ENCODE data around the gene PCTP. TPM values are rescaled to one million over a fixed set of nuclear protein-coding genes. Genes with fewer than 3 reads are reported as not detected.

PCTP gene
- total and polyA plus RNA-seq, 2 of the 4 experiments (the other 2 are of a cell fraction) = 11.6 to 12.9 TPM

GRCh38 chr17:55728833-55729232, 22.0 kb upstream of the PCTP start:
- Histone ChIP-seq H3K4me1 (ENCODE audit: control insufficient read depth, insufficient read depth, low read length) (peaks cover 23% of the 10 kb centered on the region), H3K27ac (ENCODE audit: insufficient read depth, low read length) (no peak overlapping the region), H3K4me2 (ENCODE audit: low read depth, low read length) (no peak overlapping the region), H4K5ac (ENCODE audit: low read depth, low read length) (no peak overlapping the region), H3K18ac (ENCODE audit: low read depth, low read length) (0 out of 2 replicates have a peak overlapping the region, but pooled peaks have one; percentile 29), H2BK20ac (ENCODE audit: low read depth, low read length) (no peak overlapping the region), H3K79me1 (ENCODE audit: low read depth in 1 of 2, low read length in 2 of 2) (no peaks in the 10 kb centered on the region), H2AFZ (replicated peaks; ENCODE audit: low read length, poor library complexity) (peak overlapping the region; percentile 12), H3K9ac (ENCODE audit: low read depth, low read length) (no peak overlapping the region), H3K27me3 (ENCODE audit: control insufficient read depth, insufficient read depth, low read length) (peaks cover 1% of the 10 kb centered on the region; the same call in 1 of the 2 replicates), H3K36me3 (ENCODE audit: control insufficient read depth, insufficient read depth, low read length) (no peaks in the 10 kb centered on the region), H2BK5ac (ENCODE audit: low read depth, low read length, poor library complexity, severe bottlenecking) (no peak overlapping the region), H4K91ac (ENCODE audit: insufficient read depth, low read depth, low read length) (no peak overlapping the region), H3K9me1 (ENCODE audit: insufficient read depth, low read length) (peaks cover 7% of the 10 kb centered on the region), H2AK5ac (ENCODE audit: low read depth, low read length) (no peak overlapping the region), H3K9me3 (ENCODE audit: control insufficient read depth, insufficient read depth, low read length) (no peaks in the 10 kb centered on the region), H2AK9ac (replicated peaks; ENCODE audit: low read depth, low read length, poor library complexity) (no peak overlapping the region), H4K8ac (ENCODE audit: low read depth in 2 of 2, low read length in 2 of 2) (no peak overlapping the region), H2BK15ac (ENCODE audit: low read depth, low read length) (no peak overlapping the region), H3K23ac (ENCODE audit: low read depth, low read length) (no peak overlapping the region), H3K14ac (replicated peaks; ENCODE audit: low read depth, low read length) (no peak overlapping the region), H3K4ac (ENCODE audit: low read depth, low read length) (no peak overlapping the region), H2BK120ac (ENCODE audit: low read depth, low read length) (no peak overlapping the region), H3K4me3 (ENCODE audit: insufficient read depth, low read depth, low read length) (no peak overlapping the region), H3K56ac (ENCODE audit: extremely low read depth, insufficient read depth, low read length) (no peak overlapping the region), H4K20me1 (ENCODE audit: insufficient read depth, low read length) (no peaks in the 10 kb centered on the region)
- 35% methylated on average over 4 of the region's 5 CpGs; no CpG with 5 or more reads in 1 of the 2 experiments for WGBS, 2 experiments (ENCODE audit: extremely low coverage in 2 of 2, insufficient read length in 1 of 2)
- DNase-seq (no peak), ATAC-seq (ENCODE audit: low read depth) (no peak; the same call in 1 of the 2 replicates)
- no peak for TF ChIP-seq CHD1 (IDR thresholded peaks at IDR 0.05; ENCODE audit: low read depth, low read length)
- intact Hi-C loops (cut with micrococcal nuclease) = no loop called here
- dilution Hi-C loops (cut with HindIII; ENCODE audit: low sequenced_read_pairs, unreplicated experiment) = no loop called here
- POLR2A ChIA-PET (ENCODE audit: unreplicated experiment) = no interaction called here
- CTCF ChIA-PET = interaction anchor here (1.0 to 1.1 kb wide), 2 partner anchors 11 to 13 kb away, joined by 3 to 5 read pairs; no protein-coding TSS in a partner anchor
- in situ Hi-C loops (cut with MboI; ENCODE audit: low sequenced_read_pairs) = no loop called here
- no TSS peak for BruUV-seq (replicated peaks)

All from IMR-90 (cell line).